ENCODE data around the gene LRFN5. TPM values are rescaled to one million over a fixed set of nuclear protein-coding genes. Genes with fewer than 3 reads are reported as not detected.

The LRFN5 gene
- total RNA-seq (2014; rRNA removed; shearing (Covaris generic)) (6.3 and 6.8 TPM in 2 replicates), polyA plus RNA-seq (2016; fragmentation: Nextera tagmentation; extraction: Ambion mirVana) (1.5 and 1.9 TPM in 2 replicates)
- long read RNA-seq: 0 reads

GRCh38 chr14:41606532-41607303, at the start of gene LRFN5:
LRFN5 (plus strand) TSS chr14:41606876.
- Histone ChIP-seq H3F3A (replicated peaks; ENCODE audit: low read depth) (no peaks in the 10 kb centered on the region), H3K27me3 (ENCODE audit: insufficient read depth) (peaks cover 63% of the 10 kb centered on the region), H3K4me3 (peak within 1 kb of the TSS; percentile 77), H4K20me1 (replicated peaks; ENCODE audit: insufficient read depth) (no peaks in the 10 kb centered on the region), H3K36me3 (ENCODE audit: insufficient read depth) (no peaks in the 10 kb centered on the region), H2AFZ (peak within 1 kb of the TSS; percentile 100), H3K4me2 (peak within 1 kb of the TSS; percentile 96), H3K79me2 (replicated peaks; ENCODE audit: insufficient read depth) (peaks cover 30% of the 10 kb centered on the region), H3K9me2 (ENCODE audit: insufficient read depth) (no peaks in the 10 kb centered on the region), H3K4me1 (ENCODE audit: insufficient read depth) (peaks cover 48% of the 10 kb centered on the region), H3K27ac (ENCODE audit: low read depth) (no peak within 1 kb of the TSS)
- Mint-ChIP-seq H3K36me3 (ENCODE audit: low read depth) (no peaks in the 10 kb centered on the region), H3K9me3 (peaks cover 4% of the 10 kb centered on the region; the same call in 1 of the 3 replicates), H3K27me3 (ENCODE audit: insufficient read depth, low read depth, poor library complexity) (peaks cover 59% of the 10 kb centered on the region), H3K4me3 (peak within 1 kb of the TSS; percentile 85), H3K4me1 (peaks cover 29% of the 10 kb centered on the region), H3K27ac (no peak within 1 kb of the TSS)
- DNase-seq (ENCODE audit: low spot score) (peak; percentile 74), ATAC-seq (peak; percentile 12)
- TF ChIP-seq EZH2 (IDR thresholded peaks at IDR 0.05; ENCODE audit: low read depth, unreplicated experiment) (peak; percentile 50), ZNF462 (CRISPR knock-in tag; IDR thresholded peaks at IDR 0.05) (no peak)

- Mint-ChIP-seq H3K9me3 (no peaks in the 10 kb centered on the region), H3K27me3 (ENCODE audit: insufficient read depth, low read depth, poor library complexity) (no peaks in the 10 kb centered on the region), H3K4me1 (no peaks in the 10 kb centered on the region), H3K4me3 (no peak overlapping the region), H3K36me3 (ENCODE audit: low read depth) (no peaks in the 10 kb centered on the region), H3K27ac (no peak overlapping the region)
- Histone ChIP-seq H2AFZ (no peak overlapping the region), H3F3A (replicated peaks; ENCODE audit: low read depth) (no peaks in the 10 kb centered on the region), H4K20me1 (replicated peaks; ENCODE audit: insufficient read depth) (no peaks in the 10 kb centered on the region), H3K4me2 (no peak overlapping the region), H3K36me3 (ENCODE audit: insufficient read depth) (no peaks in the 10 kb centered on the region), H3K9me2 (ENCODE audit: insufficient read depth) (no peaks in the 10 kb centered on the region), H3K4me1 (ENCODE audit: insufficient read depth) (peaks cover 3% of the 10 kb centered on the region; the same call in 1 of the 2 replicates), H3K79me2 (replicated peaks; ENCODE audit: insufficient read depth) (no peaks in the 10 kb centered on the region), H3K27me3 (ENCODE audit: insufficient read depth) (no peaks in the 10 kb centered on the region), H3K27ac (ENCODE audit: low read depth) (no peak overlapping the region), H3K4me3 (no peak overlapping the region)
- DNase-seq (ENCODE audit: low spot score): no peak
- TF ChIP-seq REST (IDR thresholded peaks at IDR 0.05; ENCODE audit: unreplicated experiment) (no peak), ETS1 (IDR thresholded peaks at IDR 0.05) (no peak), STAT1 (IDR thresholded peaks at IDR 0.05; ENCODE audit: unreplicated experiment) (no peak)
- ATAC-seq: no peak
Measured at GRCh38 chr14:41558490-41558889, 48.2 kb upstream of the LRFN5 start.

Measured in GM23338 (cell line).